Measurements from ENCODE around the gene CADPS. TPM values are rescaled to one million over a fixed set of nuclear protein-coding genes. Genes with fewer than 3 reads are reported as not detected.

Gene CADPS
- total RNA-seq, 1 experiment from 2014 or later = not detected

GRCh38 chr3:62532796-62533195 lies 342.4 kb downstream of the CADPS start:
- CTCF ChIA-PET = no interaction called here
- TF ChIP-seq REST (IDR thresholded peaks at IDR 0.05; ENCODE audit: insufficient read depth in 1 of 2, low read depth in 2 of 2, low read length in 1 of 2) (no peak), CTCF (IDR thresholded peaks at IDR 0.05) (no peak), TCF7L2 (IDR thresholded peaks at IDR 0.05; ENCODE audit: low read depth, low read length) (no peak), POLR2AphosphoS5 (IDR thresholded peaks at IDR 0.05; ENCODE audit: low read depth, low read length) (no peak), SIN3A (IDR thresholded peaks at IDR 0.05; ENCODE audit: borderline replicate concordance, insufficient read depth, low read depth, low read length) (no peak)
- H3K36me3 ChIP-seq (ENCODE audit: control insufficient read depth, insufficient read depth, low read length) = no peaks in the 10 kb centered on the region

GRCh38 chr3:62531981-62532380 lies 343.2 kb downstream of the CADPS start:
- H3K9me3 ChIP-seq (ENCODE audit: control insufficient read depth, insufficient read depth, low read depth, low read length) = no peaks in the 10 kb centered on the region
- H3K4me1 ChIP-seq (ENCODE audit: control insufficient read depth, insufficient read depth, low read length) = no peaks in the 10 kb centered on the region
- no peak for ATAC-seq
- intact Hi-C loops (cut with micrococcal nuclease; ENCODE audit: unreplicated experiment) (no loop called here), in situ Hi-C loops (cut with HindIII; ENCODE audit: low pct_unique_long_range_greater_than_20kb, low sequenced_read_pairs) (no loop called here)
- ChIA-PET CTCF (no interaction called here), POLR2A (interaction anchor here (0.5 kb wide), 1 partner anchor 1408 kb away, joined by 3 read pairs; no protein-coding TSS in a partner anchor)
- no peaks in the 10 kb centered on the region for H3K36me3 ChIP-seq (ENCODE audit: control insufficient read depth, insufficient read depth, low read length)
- no peak for DNase-seq (ENCODE audit: low read depth, low spot score)
- no peak for TF ChIP-seq CTCF (IDR thresholded peaks at IDR 0.05)
- TF ChIP-seq REST (IDR thresholded peaks at IDR 0.05; ENCODE audit: insufficient read depth in 1 of 2, low read depth in 2 of 2, low read length in 1 of 2) = no peak
- TF ChIP-seq SIN3A (IDR thresholded peaks at IDR 0.05; ENCODE audit: borderline replicate concordance, insufficient read depth, low read depth, low read length) = no peak
- no peak for TF ChIP-seq POLR2AphosphoS5 (IDR thresholded peaks at IDR 0.05; ENCODE audit: low read depth, low read length)
- TF ChIP-seq TCF7L2 (IDR thresholded peaks at IDR 0.05; ENCODE audit: low read depth, low read length) = no peak
- no peak overlapping the region for H3K4me3 ChIP-seq (ENCODE audit: low read depth in 2 of 2, low read length in 2 of 2)
- H3K27me3 ChIP-seq (ENCODE audit: control insufficient read depth, insufficient read depth, low read length) = peaks cover 2% of the 10 kb centered on the region; the same call in 1 of the 2 replicates
- H3K27ac ChIP-seq (ENCODE audit: low read length) = no peak overlapping the region
- no TSS peak for BruUV-seq (replicated peaks)

More at GRCh38 chr3:62532796-62533195, 342.4 kb downstream of the CADPS start:
- Histone ChIP-seq H3K27me3 (ENCODE audit: control insufficient read depth, insufficient read depth, low read length) (peaks cover 2% of the 10 kb centered on the region), H3K27ac (ENCODE audit: low read length) (no peak overlapping the region), H3K4me1 (ENCODE audit: control insufficient read depth, insufficient read depth, low read length) (no peaks in the 10 kb centered on the region), H3K4me3 (ENCODE audit: low read depth in 2 of 2, low read length in 2 of 2) (no peak overlapping the region), H3K9me3 (ENCODE audit: control insufficient read depth, insufficient read depth, low read depth, low read length) (no peaks in the 10 kb centered on the region)
- no peak for ATAC-seq
- POLR2A ChIA-PET = no interaction called here
- intact Hi-C loops (cut with micrococcal nuclease; ENCODE audit: unreplicated experiment) (no loop called here), in situ Hi-C loops (cut with HindIII; ENCODE audit: low pct_unique_long_range_greater_than_20kb, low sequenced_read_pairs) (no loop called here)
- no peak for DNase-seq (ENCODE audit: low read depth, low spot score)
- no TSS peak for BruUV-seq (replicated peaks)
